ENCODE measurements around the gene CD36. TPM values are rescaled to one million over a fixed set of nuclear protein-coding genes. Genes with fewer than 3 reads are reported as not detected.

The CD36 gene
- total and polyA plus RNA-seq, 2 of the 8 experiments (the other 6 are each of a cell fraction or from before 2014, with no cell fraction given): 0.33 to 0.60 TPM

DNA sequence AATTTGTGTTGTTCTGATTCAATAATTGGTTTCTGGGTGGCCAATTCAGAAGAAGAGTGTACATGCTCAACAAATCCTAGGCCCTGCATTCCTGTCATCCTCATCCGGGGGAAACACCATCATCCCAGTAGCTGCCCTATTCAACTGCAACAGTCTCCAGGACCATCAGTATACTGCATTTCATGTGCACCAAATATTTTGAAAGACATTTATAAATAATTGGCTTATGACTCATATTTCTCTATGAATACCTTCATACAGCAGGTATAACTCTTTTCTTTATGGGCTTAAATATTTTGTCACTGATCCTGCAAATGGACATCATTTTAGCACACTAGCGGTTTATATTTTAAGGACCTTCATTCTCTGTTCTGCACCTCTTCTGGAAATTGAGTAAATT lies 38.0 kb downstream of the CD36 start:
- H4K8ac ChIP-seq (ENCODE audit: extremely low read depth, insufficient read depth, low read length): no peak overlapping the region
- H4K20me1 ChIP-seq (replicated peaks in 1 of 2; ENCODE audit: control insufficient read depth in 1 of 2, insufficient read depth in 2 of 2, low read length in 2 of 2): no peaks in the 10 kb centered on the region
- H3K23me2 ChIP-seq (ENCODE audit: low read depth, low read length): no peaks in the 10 kb centered on the region
- no peaks in the 10 kb centered on the region for H3K27me3 ChIP-seq (replicated peaks in 1 of 4; ENCODE audit: control insufficient read depth in 3 of 4, extremely low read depth in 1 of 4, insufficient read depth in 3 of 4, low read length in 3 of 4)
- H3K23ac ChIP-seq (ENCODE audit: insufficient read length): no peak overlapping the region
- no peak overlapping the region for H3K4me2 ChIP-seq (ENCODE audit: insufficient read depth in 1 of 2, low read depth in 2 of 2, low read length in 2 of 2)
- no peak overlapping the region for H3K4ac ChIP-seq (replicated peaks; ENCODE audit: insufficient read length, low read depth, low read length)
- FAIRE-seq: no peak
- no peak overlapping the region for H2AFZ ChIP-seq (ENCODE audit: low read length)
- no peak overlapping the region for H3K4me3 ChIP-seq (ENCODE audit: extremely low read depth in 1 of 4, insufficient read depth in 2 of 4, low read depth in 3 of 4, low read length in 4 of 4)
- H3K9ac ChIP-seq (replicated peaks in 1 of 4; ENCODE audit: extremely low read depth in 1 of 4, low read depth in 3 of 4, low read length in 3 of 4): no peak overlapping the region
- H2BK12ac ChIP-seq (ENCODE audit: low read depth, low read length): no peak overlapping the region
- H3K9me3 ChIP-seq (ENCODE audit: insufficient read depth in 2 of 2, low read depth in 1 of 2, low read length in 1 of 2): no peaks in the 10 kb centered on the region
- no peak overlapping the region for H2AK5ac ChIP-seq (ENCODE audit: low read depth, low read length)
- H3K18ac ChIP-seq (ENCODE audit: extremely low read depth, low read length): no peak overlapping the region
- ChIA-PET POLR2A (ENCODE audit: partially characterized antibody) (no interaction called here), CTCF (ENCODE audit: partially characterized antibody) (interaction anchor here (0.6 to 1.7 kb wide), 3 partner anchors 14 to 809 kb away, joined by 3 to 10 read pairs (median 3); no protein-coding TSS in a partner anchor)
- H2BK120ac ChIP-seq (replicated peaks; ENCODE audit: low read depth, low read length): no peak overlapping the region
- H3K56ac ChIP-seq (replicated peaks; ENCODE audit: insufficient read length, low read depth, low read length): no peak overlapping the region
- no peak overlapping the region for H2BK5ac ChIP-seq (ENCODE audit: low read depth, low read length)
- no peak overlapping the region for H3K14ac ChIP-seq (ENCODE audit: insufficient read length)
- H4K91ac ChIP-seq (replicated peaks; ENCODE audit: insufficient read length, low read length): no peak overlapping the region
- H3K27ac ChIP-seq (ENCODE audit: low read depth, low read length): no peak overlapping the region
- no peaks in the 10 kb centered on the region for H3K79me2 ChIP-seq (ENCODE audit: control insufficient read depth in 1 of 2, insufficient read depth in 2 of 2, low read length in 2 of 2)
- no peaks in the 10 kb centered on the region for H3K4me1 ChIP-seq (replicated peaks in 1 of 4; ENCODE audit: control insufficient read depth in 3 of 4, insufficient read depth in 4 of 4, low read length in 3 of 4)
- no peak for DNase-seq (ENCODE audit: low read depth in 1 of 2, low spot score in 2 of 2)
- no peaks in the 10 kb centered on the region for H3K36me3 ChIP-seq (ENCODE audit: control insufficient read depth in 2 of 4, insufficient read depth in 4 of 4, low read length in 3 of 4)
- no peak overlapping the region for H4K5ac ChIP-seq (ENCODE audit: insufficient read length, low read depth, low read length)
- H2BK15ac ChIP-seq (ENCODE audit: low read length): no peak overlapping the region
- WGBS, 2 experiments (ENCODE audit: extremely low coverage in 1 of 2, insufficient coverage in 1 of 2, insufficient read length in 1 of 2, insufficient replicate concordance in 2 of 2, low coverage in 1 of 2, low lambda C conversion rate in 2 of 2, missing lambda C conversion rate in 1 of 2): 91% methylated on average over 2 of the region's 2 CpGs; no CpG with 5 or more reads in 1 of the 2 experiments
- H2BK20ac ChIP-seq (ENCODE audit: low read length): no peak overlapping the region
- TF ChIP-seq JUN (IDR thresholded peaks at IDR 0.05; ENCODE audit: low read depth, low read length): no peak
- no peak for TF ChIP-seq RFX5 (IDR thresholded peaks at IDR 0.05; ENCODE audit: borderline replicate concordance, low read depth, low read length)
- H3K79me1 ChIP-seq (ENCODE audit: low read depth, low read length): no peaks in the 10 kb centered on the region

All from H1 (cell line).